HCT116 (cell line): ENCODE results near the gene AHNAK.
A peak's percentile ranks its signal among the peaks of the same experiment; 100 is the strongest.
"Not testable (repeated sequence)": the region's sequence is repeated elsewhere in the genome, so short reads cannot be mapped to it uniquely, and the experiment has no call there.

Source experiments
- POLR2AphosphoS5 ChIP-seq: IDR thresholded peaks from 2 replicates; pipeline ENCODE4 v1.6.1; 2011; ENCODE audit warnings: mild to moderate bottlenecking, low read depth, low read length, moderate library complexity
- REST ChIP-seq: IDR thresholded peaks from 2 replicates; pipeline ENCODE4 v1.6.1; 2012; ENCODE audit warnings: low read depth
- TF ChIP-seq, protein P1 (sequence below), 3 experiments: fragments of 200-600 bp in 1 of 3; sonication (generic) in 1 of 3; IDR thresholded peaks in 2 of 3; conservative IDR thresholded peaks in 1 of 3; 2 replicates each; pipeline ENCODE4 v1.5.1; 2012 to 2017; ENCODE audit warnings: low read depth in 2 of 3, low read length in 2 of 3, antibody characterized with exemption in 1 of 3, borderline replicate concordance in 1 of 3, control low read depth in 1 of 3, mild to moderate bottlenecking in 1 of 3, mixed read lengths in 1 of 3, mixed run types in 1 of 3, moderate library complexity in 1 of 3; ENCODE audit not compliant: insufficient read depth in 1 of 3

- TF ChIP-seq, protein P1, sequence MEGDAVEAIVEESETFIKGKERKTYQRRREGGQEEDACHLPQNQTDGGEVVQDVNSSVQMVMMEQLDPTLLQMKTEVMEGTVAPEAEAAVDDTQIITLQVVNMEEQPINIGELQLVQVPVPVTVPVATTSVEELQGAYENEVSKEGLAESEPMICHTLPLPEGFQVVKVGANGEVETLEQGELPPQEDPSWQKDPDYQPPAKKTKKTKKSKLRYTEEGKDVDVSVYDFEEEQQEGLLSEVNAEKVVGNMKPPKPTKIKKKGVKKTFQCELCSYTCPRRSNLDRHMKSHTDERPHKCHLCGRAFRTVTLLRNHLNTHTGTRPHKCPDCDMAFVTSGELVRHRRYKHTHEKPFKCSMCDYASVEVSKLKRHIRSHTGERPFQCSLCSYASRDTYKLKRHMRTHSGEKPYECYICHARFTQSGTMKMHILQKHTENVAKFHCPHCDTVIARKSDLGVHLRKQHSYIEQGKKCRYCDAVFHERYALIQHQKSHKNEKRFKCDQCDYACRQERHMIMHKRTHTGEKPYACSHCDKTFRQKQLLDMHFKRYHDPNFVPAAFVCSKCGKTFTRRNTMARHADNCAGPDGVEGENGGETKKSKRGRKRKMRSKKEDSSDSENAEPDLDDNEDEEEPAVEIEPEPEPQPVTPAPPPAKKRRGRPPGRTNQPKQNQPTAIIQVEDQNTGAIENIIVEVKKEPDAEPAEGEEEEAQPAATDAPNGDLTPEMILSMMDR (IDR thresholded peaks at IDR 0.05 in 2 of 3, conservative IDR thresholded peaks at IDR 0.05 in 1 of 3; ENCODE audit: borderline replicate concordance in 1 of 3, insufficient read depth in 1 of 3, low read depth in 2 of 3, low read length in 2 of 3) = not testable (repeated sequence)
- TF ChIP-seq POLR2AphosphoS5 = peak; percentile 65
- not testable (repeated sequence) for TF ChIP-seq REST
Measured at GRCh38 chr11:62499311-62499943, 47.2 kb downstream of the AHNAK start.
